ENCODE measurements around the gene SCAPER. TPM values are rescaled to one million over a fixed set of nuclear protein-coding genes. Genes with fewer than 3 reads are reported as not detected.
A peak's percentile ranks its signal among the peaks of the same experiment; 100 is the strongest.
"Not testable (repeated sequence)": the region's sequence is repeated elsewhere in the genome, so short reads cannot be mapped to it uniquely, and the experiment has no call there.

Gene SCAPER
- total RNA-seq, 1 donor from 2014 or later, result 10.6 TPM

- DNase-seq, result no peak
These were observed 349.9 kb downstream of the SCAPER start for GRCh38 chr15:76555247-76555646.

GRCh38 chr15:76553564-76553963 lies 351.6 kb downstream of the SCAPER start:
- no peak for DNase-seq

DNA sequence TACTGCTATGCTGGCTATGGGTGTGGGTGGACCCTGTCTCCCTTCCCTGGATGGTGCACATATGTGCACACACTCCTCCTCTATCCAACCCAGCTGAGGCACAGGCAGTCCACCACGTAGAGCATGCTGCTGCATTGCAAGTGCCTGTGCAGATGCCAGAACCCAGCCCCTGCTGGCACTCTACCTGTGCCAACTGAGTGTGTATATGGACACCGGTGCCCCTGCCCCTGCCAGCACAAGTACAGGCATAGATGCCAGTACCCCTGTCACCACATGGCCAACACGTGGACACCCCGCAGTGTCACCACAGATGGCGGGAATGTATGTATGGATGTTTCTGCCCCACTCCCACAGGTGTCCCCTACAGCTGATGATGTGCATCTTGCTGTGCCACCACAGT lies 352.0 kb downstream of the SCAPER start:
- DNase-seq, result no peak

GRCh38 chr15:76546805-76547204 lies 358.3 kb downstream of the SCAPER start:
- DNase-seq, result no peak

- DNase-seq, result no peak
These were observed 371.1 kb downstream of the SCAPER start for GRCh38 chr15:76533995-76534394.

DNA sequence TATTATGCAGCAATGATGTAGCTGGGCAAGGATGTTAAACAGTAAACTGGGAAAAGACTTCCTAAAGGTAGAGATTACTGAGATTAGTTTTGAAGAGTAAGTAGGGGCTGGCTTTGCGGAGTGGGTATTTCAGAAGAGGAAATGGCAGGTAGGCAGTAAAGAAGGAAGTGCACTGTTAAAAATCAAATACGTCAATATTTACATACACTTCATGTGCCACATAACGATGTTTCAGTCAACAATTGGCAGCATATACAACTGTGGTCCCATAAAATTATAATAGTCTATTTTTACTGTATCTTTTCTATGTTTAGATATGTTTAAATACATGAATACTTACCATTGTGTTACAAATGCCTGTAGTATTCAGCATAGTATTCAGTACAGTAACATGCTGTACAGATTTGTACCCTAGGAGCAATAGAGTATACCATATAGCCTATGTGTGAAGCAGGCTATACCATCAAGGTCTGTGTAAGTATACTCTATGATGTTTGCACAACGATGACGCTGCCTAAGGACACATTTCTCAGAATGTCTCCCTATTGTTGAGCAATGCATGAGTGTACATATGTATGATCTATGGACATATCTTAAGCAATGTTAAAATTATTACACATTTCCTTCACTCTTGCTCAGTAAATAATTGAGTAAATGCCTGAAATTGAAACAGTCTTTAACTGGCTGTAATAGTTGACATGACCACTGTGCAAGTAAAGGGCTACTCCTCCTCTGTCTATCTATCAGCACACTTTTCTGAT lies 371.9 kb downstream of the SCAPER start:
- no peak for DNase-seq

DNA sequence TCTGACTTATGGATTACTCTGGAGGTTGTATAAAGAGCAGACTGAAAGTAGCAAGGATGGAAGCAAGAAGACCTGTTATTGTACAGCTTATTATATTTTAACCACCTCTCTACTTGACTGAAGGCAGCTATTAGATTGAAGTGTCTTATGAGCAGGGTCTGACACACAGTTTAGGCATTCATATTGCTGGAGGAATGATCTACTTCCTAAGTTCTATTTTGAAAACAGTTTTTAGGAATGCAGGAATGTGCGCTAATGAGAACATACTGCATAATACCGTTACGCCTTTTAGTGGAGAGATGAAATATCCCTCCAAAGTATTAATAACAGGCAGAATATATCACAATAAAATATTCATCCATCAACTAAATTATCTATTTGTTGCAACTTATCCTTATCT lies 375.2 kb downstream of the SCAPER start:
- no peak for DNase-seq

DNA sequence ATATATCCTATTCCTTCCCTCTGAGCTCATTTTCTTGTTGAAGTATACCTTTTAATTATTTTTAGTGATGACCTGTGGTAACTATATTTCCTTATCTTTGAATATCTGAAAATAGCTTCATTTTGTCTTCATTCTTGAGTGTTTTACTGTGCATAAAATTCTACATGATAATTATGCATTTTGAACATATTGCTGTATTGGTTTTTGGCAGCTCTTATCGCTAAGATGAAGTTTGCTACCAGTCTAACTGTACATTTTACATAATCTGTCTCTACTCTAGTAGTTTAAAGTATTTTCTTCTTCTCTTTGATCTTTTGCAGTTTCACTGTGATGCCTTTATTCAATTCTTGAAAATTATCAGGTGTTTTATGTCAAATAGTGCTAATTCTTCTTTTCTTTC lies 379.0 kb downstream of the SCAPER start:
- DNase-seq, result no peak

- no peak for DNase-seq
These were observed 387.2 kb downstream of the SCAPER start for GRCh38 chr15:76517910-76518309.

DNA sequence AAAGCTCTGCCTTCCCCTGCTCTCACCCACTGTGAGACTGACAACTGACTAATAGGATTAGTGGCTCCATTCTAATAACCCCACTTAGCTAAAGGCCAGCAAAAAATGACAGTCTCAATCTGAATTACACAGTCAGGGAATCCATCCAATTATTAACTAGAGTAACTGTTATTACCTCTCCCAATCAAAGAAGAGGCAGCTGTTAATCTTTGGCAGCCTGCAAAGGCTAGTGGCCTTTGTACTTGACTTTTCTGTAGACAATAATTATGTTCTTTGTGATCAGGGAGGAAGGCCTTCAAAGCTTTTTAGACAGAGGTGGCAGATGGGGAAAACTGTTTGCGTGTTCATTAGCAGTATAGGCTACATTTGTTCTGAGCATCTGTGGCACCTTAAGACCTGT lies 390.9 kb downstream of the SCAPER start:
- no peak for DNase-seq

DNA sequence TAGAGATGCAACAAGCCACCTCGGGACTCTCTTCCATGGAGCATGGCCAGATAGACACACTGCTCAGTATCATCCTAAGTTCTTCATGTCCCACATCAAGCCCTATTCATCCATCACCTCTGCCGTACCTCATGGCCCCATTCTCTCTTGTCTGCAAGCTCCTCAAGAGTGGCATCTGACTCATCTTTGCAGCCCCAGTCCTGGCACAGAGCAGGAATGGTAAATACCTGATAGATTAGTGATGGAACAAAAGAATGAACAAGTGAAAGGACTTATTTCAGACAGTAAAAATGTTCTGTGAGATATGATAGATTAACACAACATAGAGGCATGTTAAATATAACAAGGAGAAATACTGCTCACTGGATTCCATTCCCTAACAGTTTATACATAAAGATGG lies 392.2 kb downstream of the SCAPER start:
- DNase-seq, result no peak

- not testable (repeated sequence) for DNase-seq
These were observed 394.5 kb downstream of the SCAPER start for GRCh38 chr15:76510663-76511062.

- no peak for DNase-seq
These were observed 401.3 kb downstream of the SCAPER start for GRCh38 chr15:76503804-76504203.

GRCh38 chr15:76503121-76503520 lies 402.0 kb downstream of the SCAPER start:
- DNase-seq, result no peak

DNA sequence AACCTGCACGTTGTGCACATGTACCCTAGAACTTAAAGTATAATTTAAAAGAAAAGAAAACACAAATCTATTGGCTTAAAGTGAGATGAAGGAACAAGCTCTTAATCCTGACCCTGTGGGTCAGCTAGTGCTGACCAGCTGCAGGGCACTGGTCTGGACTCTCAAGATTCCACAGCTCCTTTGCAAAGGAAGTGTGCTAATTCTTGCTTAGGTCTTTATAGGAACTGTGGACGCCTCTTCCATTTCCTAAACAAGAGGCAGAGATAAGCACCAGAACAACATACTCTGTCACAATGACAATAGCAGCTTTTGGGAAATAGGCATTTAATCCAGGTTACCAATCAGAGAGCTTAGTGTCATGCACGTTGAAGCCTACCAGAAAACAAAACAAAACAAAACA lies 402.5 kb downstream of the SCAPER start:
- DNase-seq, result peak; percentile 27

- DNase-seq, result not testable (repeated sequence)
These were observed 403.0 kb downstream of the SCAPER start for GRCh38 chr15:76502185-76502584.

DNA sequence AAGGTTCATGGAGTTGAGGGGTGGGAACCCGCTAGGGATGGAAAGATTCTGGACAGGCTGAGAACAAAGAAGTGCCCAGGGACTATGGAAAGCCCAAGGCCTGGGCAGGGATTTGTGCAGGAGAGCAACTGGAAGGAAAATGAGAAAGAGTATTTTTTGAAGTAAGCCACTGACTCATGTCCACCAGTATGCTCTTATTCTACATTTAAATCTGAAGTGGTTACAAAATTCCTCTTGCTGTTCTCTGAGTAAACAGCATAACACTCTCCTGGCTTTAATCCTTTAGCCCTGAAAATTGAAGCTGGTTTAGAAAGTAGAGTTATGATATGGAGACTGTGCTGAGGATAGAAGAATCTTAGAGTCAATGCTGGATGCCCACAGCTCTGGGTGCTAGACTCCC lies 403.4 kb downstream of the SCAPER start:
- no peak for DNase-seq

- DNase-seq, result no peak
These were observed 404.1 kb downstream of the SCAPER start for GRCh38 chr15:76501011-76501410.

DNA sequence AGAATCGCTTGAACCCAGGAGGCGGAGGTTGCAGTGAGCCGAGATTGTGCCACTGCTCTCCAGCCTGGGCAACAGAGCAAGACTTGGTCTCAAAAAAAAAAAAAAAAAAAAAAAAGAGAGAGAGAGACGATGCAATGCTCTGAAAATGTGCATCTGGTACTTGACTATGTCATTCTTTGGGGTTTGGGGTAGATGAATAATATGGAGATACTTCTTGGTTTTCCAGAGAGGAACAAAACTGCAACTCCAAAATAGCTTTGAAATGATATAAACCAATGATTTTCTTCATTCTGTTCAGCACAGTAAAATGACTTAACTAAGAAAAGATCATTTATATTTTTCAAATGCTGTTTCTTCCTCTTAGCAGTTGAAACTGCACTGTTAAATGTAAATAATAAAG lies 409.7 kb downstream of the SCAPER start:
- DNase-seq, result no peak

DNA sequence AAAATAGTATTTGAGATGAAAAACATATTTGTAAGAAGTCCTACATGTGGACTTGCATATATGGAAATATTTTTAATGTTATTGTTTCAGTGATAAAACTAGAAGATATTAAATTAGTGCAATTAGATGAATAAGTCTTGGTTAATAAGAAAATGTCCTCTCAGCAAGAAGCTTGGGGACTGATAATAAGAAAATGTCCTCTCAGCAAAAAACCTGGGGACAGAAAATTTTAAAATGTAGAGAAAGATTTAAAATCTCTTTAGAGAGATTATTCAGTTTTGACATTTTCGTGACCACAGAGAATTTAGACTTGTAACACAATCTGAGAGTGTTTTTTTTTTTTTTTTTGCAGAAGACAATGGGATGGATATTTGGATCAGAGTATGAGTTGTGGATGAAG lies 412.6 kb downstream of the SCAPER start:
- no peak for DNase-seq

DNA sequence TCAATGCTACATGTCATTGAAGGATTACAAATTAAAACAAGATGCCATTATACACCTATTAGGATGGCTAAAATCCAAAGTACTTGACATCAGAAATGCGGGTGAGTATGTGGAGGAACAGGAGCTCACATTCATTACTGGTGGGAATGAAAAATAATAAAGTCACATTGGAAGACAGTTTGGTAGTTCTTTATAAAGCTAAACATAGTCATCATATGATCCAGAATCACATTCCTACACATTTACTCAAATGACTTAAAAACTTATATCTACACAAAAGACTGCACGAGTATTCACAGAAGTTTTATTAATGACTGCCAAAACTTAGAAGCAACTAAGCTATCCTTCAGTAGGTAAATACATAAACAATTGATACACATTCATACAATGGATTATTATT lies 421.4 kb downstream of the SCAPER start:
- no peak for DNase-seq

DNA sequence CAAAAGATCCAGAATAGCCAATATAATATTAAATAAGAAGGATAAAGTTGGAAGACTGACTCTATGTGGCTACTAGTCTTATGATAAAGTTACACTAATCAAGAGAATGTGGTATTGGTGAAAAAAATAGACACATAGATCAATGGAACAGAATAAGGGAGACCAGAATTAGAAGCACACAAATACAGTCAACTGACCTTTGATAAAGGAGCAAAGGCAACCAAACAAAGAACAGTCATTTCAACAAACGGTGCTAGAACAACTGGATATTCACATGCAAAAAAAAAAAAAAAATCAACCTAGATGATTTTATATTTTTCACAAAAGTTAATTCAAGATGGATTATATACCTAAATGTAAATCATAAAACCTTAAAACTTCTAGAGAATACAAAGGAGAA lies 422.1 kb downstream of the SCAPER start:
- DNase-seq, result no peak

DNA sequence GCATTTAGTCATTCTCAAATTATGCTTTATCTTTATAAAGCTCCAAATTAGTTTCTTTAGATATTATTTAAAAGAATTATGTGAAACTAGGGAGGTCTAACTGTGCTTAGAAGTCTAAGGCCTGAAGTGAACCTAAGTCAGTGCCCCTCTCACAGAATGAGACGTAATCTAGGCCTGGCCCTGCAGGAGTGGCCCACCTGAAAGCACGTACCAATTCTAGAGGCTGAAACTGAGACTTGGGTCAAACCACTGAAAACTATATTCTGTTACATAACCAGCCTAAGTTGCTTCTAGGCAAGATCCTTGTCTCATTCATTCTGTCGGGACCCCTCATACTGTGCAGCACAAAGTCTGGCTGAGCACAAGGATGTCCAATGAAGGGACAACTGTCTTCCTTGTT lies 424.9 kb downstream of the SCAPER start:
- no peak for DNase-seq

- DNase-seq, result no peak
These were observed 434.4 kb downstream of the SCAPER start for GRCh38 chr15:76470691-76471090.

DNA sequence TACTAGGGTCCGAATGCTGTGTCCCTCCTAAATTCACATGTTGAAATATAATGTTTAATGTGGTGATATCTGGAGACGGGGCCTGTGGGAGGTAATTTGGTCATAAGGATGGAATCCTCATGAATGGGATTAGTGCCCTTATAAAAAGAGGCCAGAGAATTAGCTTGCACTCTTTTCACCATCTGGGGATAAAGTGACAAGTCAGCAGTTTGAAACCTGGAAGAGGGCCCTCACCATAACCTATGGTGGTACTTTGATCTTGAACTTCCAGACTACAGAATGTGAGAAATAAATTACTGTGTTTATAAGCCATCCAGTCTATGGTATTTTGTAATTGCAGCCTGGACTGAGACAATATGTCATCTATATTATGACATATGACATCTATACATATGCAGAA lies 436.4 kb downstream of the SCAPER start:
- no peak for DNase-seq

Data from dermis blood vessel endothelial cell (primary cell).